Liver (tissue), 9 donors: ENCODE results near the gene BRICD5. TPM values are rescaled to one million over a fixed set of nuclear protein-coding genes. Genes with fewer than 3 reads are reported as not detected.

Source experiments
- DNase-seq: peaks from one replicate; pipeline ENCODE4 v3.0.0-alpha.2; 2017; ENCODE audit warnings: low spot score
- H3K27ac ChIP-seq, 2 donors: one replicate each; pipeline ENCODE4 v1.7.0; 2013; ENCODE audit warnings: inconsistent platforms in 2 of 2, low read length in 2 of 2, control low read depth in 1 of 2, low read depth in 1 of 2, mild to moderate bottlenecking in 1 of 2
- H3K27me3 ChIP-seq, 4 donors: one replicate each; pipeline versions ENCODE4 v1.6.1 to v1.7.0; 2013; ENCODE audit warnings: low read length in 3 of 4, inconsistent platforms in 1 of 4, mild to moderate bottlenecking in 1 of 4, moderate library complexity in 1 of 4; ENCODE audit not compliant: control insufficient read depth in 4 of 4, insufficient read depth in 4 of 4
- H3K36me3 ChIP-seq, 4 donors: one replicate each; pipeline versions ENCODE4 v1.6.1 to v1.7.0; 2013; ENCODE audit warnings: low read length in 3 of 4, mild to moderate bottlenecking in 3 of 4, low read depth in 1 of 4, moderate library complexity in 1 of 4; ENCODE audit not compliant: control insufficient read depth in 4 of 4, insufficient read depth in 3 of 4
- H3K4me1 ChIP-seq, 4 donors: one replicate each; pipeline versions ENCODE4 v1.6.1 to v1.7.0; 2013; ENCODE audit warnings: low read length in 3 of 4, mild to moderate bottlenecking in 3 of 4, moderate library complexity in 1 of 4; ENCODE audit not compliant: control insufficient read depth in 4 of 4, insufficient read depth in 4 of 4
- H3K4me3 ChIP-seq, 3 donors: one replicate each; pipeline versions ENCODE4 v1.6.1 to v1.7.0; 2013; ENCODE audit warnings: low read length in 3 of 3, control low read depth in 1 of 3, low read depth in 1 of 3, mild to moderate bottlenecking in 1 of 3
- H3K9ac ChIP-seq, 2 donors: one replicate each; pipeline ENCODE4 v1.7.0; 2013; ENCODE audit warnings: low read length in 2 of 2, mild to moderate bottlenecking in 2 of 2, moderate library complexity in 2 of 2, control low read depth in 1 of 2, low read depth in 1 of 2
- H3K9me3 ChIP-seq, 4 donors: one replicate each; pipeline versions ENCODE4 v1.6.1 to v1.7.0; 2013; ENCODE audit warnings: low read length in 3 of 4; ENCODE audit not compliant: control insufficient read depth in 4 of 4
- ATF3 ChIP-seq: IDR thresholded peaks from 2 replicates; pipeline ENCODE4 v1.6.1; 2016; ENCODE audit warnings: antibody characterized with exemption
- EGR1 ChIP-seq, 2 donors: IDR thresholded peaks; 2 replicates each; pipeline ENCODE4 v1.6.1; 2016 to 2018; ENCODE audit warnings: antibody characterized with exemption in 2 of 2, low read depth in 2 of 2
- FOXA1 ChIP-seq: IDR thresholded peaks from 2 replicates; pipeline ENCODE4 v1.6.1; 2016; ENCODE audit warnings: antibody characterized with exemption
- FOXA2 ChIP-seq: IDR thresholded peaks from 2 replicates; pipeline ENCODE4 v1.6.1; 2016; ENCODE audit warnings: antibody characterized with exemption
- GABPA ChIP-seq, 2 donors: IDR thresholded peaks in 1 of 2; conservative IDR thresholded peaks in 1 of 2; 2 replicates each; pipeline ENCODE4 v1.6.1; 2016; ENCODE audit warnings: antibody characterized with exemption in 2 of 2, mild to moderate bottlenecking in 1 of 2, moderate library complexity in 1 of 2
- HNF4A ChIP-seq, 2 donors: conservative IDR thresholded peaks; 2 replicates each; pipeline ENCODE4 v1.6.1; 2016; ENCODE audit warnings: antibody characterized with exemption in 2 of 2, mild to moderate bottlenecking in 2 of 2
- HNF4G ChIP-seq: IDR thresholded peaks from 2 replicates; pipeline ENCODE4 v1.6.1; 2016; ENCODE audit warnings: antibody characterized with exemption
- MAX ChIP-seq: IDR thresholded peaks from 2 replicates; pipeline ENCODE4 v1.6.1; 2016; ENCODE audit warnings: antibody characterized with exemption
- NR2F2 ChIP-seq: IDR thresholded peaks from 2 replicates; pipeline ENCODE4 v1.6.1; 2016; ENCODE audit warnings: antibody characterized with exemption
- REST ChIP-seq: IDR thresholded peaks from 2 replicates; pipeline ENCODE4 v1.6.1; 2016; ENCODE audit warnings: antibody characterized with exemption, mild to moderate bottlenecking
- RXRA ChIP-seq, 2 donors: IDR thresholded peaks; 2 replicates each; pipeline ENCODE4 v1.6.1; 2017 to 2018; ENCODE audit warnings: antibody characterized with exemption in 2 of 2, mild to moderate bottlenecking in 1 of 2
- SP1 ChIP-seq: IDR thresholded peaks from 2 replicates; pipeline ENCODE4 v1.6.1; 2018; ENCODE audit warnings: antibody characterized with exemption, mild to moderate bottlenecking
- TAF1 ChIP-seq: conservative IDR thresholded peaks from 2 replicates; pipeline ENCODE4 v1.6.1; 2016; ENCODE audit warnings: antibody characterized with exemption, mild to moderate bottlenecking
- YY1 ChIP-seq: IDR thresholded peaks from 2 replicates; pipeline ENCODE4 v1.6.1; 2016; ENCODE audit warnings: antibody characterized with exemption, mild to moderate bottlenecking
- ZBTB33 ChIP-seq: IDR thresholded peaks from 2 replicates; pipeline ENCODE4 v1.6.1; 2016; ENCODE audit warnings: antibody characterized with exemption
- WGBS: extraction: QIAGEN DNeasy Blood & Tissue Kit; methylation state at CpG from one replicate; pipeline ENCODE4 v1.1.7; 2013; 5-methylcytosine and 5-hydroxymethylcytosine counted together
- polyA plus RNA-seq, 2 donors: library from polyadenylated mRNA; stranded (reverse) in 1 of 2; unstranded in 1 of 2; fragments of 200-250 nt in 1 of 2; fragments of >200 nt in 1 of 2; fragmentation: Nextera tagmentation in 1 of 2; extraction: Ambion mirVana in 1 of 2; gene quantifications; one replicate each; pipeline versions ENCODE4 v1.2.1 to v1.2.3, GENCODE V29; 2013 to 2015
- total RNA-seq, 2 donors: library from RNA; depleted of rRNA; stranded (reverse); fragments of >200 nt; gene quantifications; one replicate each; pipeline ENCODE4 v1.2.3, GENCODE V29; 2014
- TF ChIP-seq, protein P1 (sequence below): fragments of 150-350 bp; IDR thresholded peaks from 2 replicates; pipeline ENCODE4 v1.5.1; 2017; ENCODE audit warnings: improper control_type of control experiment, low read depth, low read length; ENCODE audit not compliant: missing input control
- donor health status: healthy.
- donor health status: healthy.
- donor health status: healthy.
- donor health status: healthy.
- donor health status: healthy.

BRICD5 gene
- total and polyA plus RNA-seq, 4 donors: 0.26 to 1.9 (median 1.4) TPM

GRCh38 chr16:2177101-2177500, 33.6 kb downstream of the BRICD5 start:
- TF ChIP-seq MAX (no peak), YY1 (no peak), ATF3 (no peak), REST (no peak), HNF4G (no peak), RXRA (IDR thresholded peaks at IDR 0.05) (no peak), NR2F2 (no peak), EGR1 (IDR thresholded peaks at IDR 0.05; ENCODE audit: low read depth in 2 of 2) (no peak), GABPA (IDR thresholded peaks at IDR 0.05 in 1 of 2, conservative IDR thresholded peaks at IDR 0.05 in 1 of 2) (no peak), HNF4A (conservative IDR thresholded peaks at IDR 0.05) (no peak), FOXA1 (no peak), TAF1 (no peak), ZBTB33 (no peak), FOXA2 (no peak)
- TF ChIP-seq, protein P1, sequence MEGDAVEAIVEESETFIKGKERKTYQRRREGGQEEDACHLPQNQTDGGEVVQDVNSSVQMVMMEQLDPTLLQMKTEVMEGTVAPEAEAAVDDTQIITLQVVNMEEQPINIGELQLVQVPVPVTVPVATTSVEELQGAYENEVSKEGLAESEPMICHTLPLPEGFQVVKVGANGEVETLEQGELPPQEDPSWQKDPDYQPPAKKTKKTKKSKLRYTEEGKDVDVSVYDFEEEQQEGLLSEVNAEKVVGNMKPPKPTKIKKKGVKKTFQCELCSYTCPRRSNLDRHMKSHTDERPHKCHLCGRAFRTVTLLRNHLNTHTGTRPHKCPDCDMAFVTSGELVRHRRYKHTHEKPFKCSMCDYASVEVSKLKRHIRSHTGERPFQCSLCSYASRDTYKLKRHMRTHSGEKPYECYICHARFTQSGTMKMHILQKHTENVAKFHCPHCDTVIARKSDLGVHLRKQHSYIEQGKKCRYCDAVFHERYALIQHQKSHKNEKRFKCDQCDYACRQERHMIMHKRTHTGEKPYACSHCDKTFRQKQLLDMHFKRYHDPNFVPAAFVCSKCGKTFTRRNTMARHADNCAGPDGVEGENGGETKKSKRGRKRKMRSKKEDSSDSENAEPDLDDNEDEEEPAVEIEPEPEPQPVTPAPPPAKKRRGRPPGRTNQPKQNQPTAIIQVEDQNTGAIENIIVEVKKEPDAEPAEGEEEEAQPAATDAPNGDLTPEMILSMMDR: no peak
- no peak overlapping the region for H3K4me3 ChIP-seq
- H3K27me3 ChIP-seq: no peaks in the 10 kb centered on the region
- no peaks in the 10 kb centered on the region for H3K4me1 ChIP-seq
- no peak for DNase-seq
- H3K36me3 ChIP-seq: peaks cover 12 to 49% (median 29%) of the 10 kb centered on the region in 4 donors
- WGBS: 94% methylated on average over 18 of the region's 18 CpGs
- H3K27ac ChIP-seq: no peak overlapping the region
- no peak overlapping the region for H3K9ac ChIP-seq
- H3K9me3 ChIP-seq: no peaks in the 10 kb centered on the region

DNA sequence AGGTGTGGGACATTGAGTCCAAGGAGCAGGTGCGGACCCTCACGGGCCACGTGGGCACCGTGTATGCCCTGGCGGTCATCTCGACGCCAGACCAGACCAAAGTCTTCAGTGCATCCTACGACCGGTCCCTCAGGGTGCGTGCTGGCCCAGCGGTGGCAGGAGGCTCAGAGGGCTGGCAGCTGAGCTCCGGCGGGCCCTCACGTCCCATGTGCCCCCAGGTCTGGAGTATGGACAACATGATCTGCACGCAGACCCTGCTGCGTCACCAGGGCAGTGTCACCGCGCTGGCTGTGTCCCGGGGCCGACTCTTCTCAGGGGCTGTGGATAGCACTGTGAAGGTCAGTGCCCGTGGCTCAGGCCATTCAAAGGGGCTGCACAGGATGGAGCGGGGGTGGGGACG, 34.6 kb downstream of the BRICD5 start:
- no peak overlapping the region for H3K4me3 ChIP-seq
- no peak for TF ChIP-seq SP1
- 97% methylated on average over 23 of the region's 23 CpGs for WGBS
- H3K27me3 ChIP-seq: no peaks in the 10 kb centered on the region
- no peaks in the 10 kb centered on the region for H3K4me1 ChIP-seq
- H3K27ac ChIP-seq: no peak overlapping the region
- peaks cover 12 to 60% (median 31%) of the 10 kb centered on the region in 4 donors for H3K36me3 ChIP-seq
- no peaks in the 10 kb centered on the region for H3K9me3 ChIP-seq
- H3K9ac ChIP-seq: no peak overlapping the region
- DNase-seq: no peak
